LNCAP (cell line): ENCODE results near the gene VOPP1.

Experiments used
- CTCF ChIP-seq: fragments of 450-650 bp; IDR thresholded peaks from 2 replicates; pipeline ENCODE4 v1.5.1; 2017; ENCODE audit warnings: mild to moderate bottlenecking

Gene VOPP1

GRCh38 chr7:55570939-55571338, 1.4 kb downstream of the VOPP1 start:
- no peak for TF ChIP-seq CTCF

GRCh38 chr7:55570218-55570873, 2.0 kb downstream of the VOPP1 start:
- TF ChIP-seq CTCF = no peak

- no peak for TF ChIP-seq CTCF
Observed at GRCh38 chr7:55569797-55570196, 2.5 kb downstream of the VOPP1 start.

- no peak for TF ChIP-seq CTCF
Observed at GRCh38 chr7:55569269-55569663, 3.0 kb downstream of the VOPP1 start.

GRCh38 chr7:55568613-55569268, 3.6 kb downstream of the VOPP1 start:
- TF ChIP-seq CTCF = no peak

GRCh38 chr7:55567571-55567970, 4.7 kb downstream of the VOPP1 start:
- TF ChIP-seq CTCF = no peak

GRCh38 chr7:55565681-55566080, 6.6 kb downstream of the VOPP1 start:
- no peak for TF ChIP-seq CTCF
